GM23248 (cell line): Measurements from ENCODE around the gene STIM2. TPM values are rescaled to one million over a fixed set of nuclear protein-coding genes. Genes with fewer than 3 reads are reported as not detected.

Experiments used
- DNase-seq: peaks from one replicate; pipeline ENCODE4 v3.0.0-alpha.2; 2015
- H2AFZ ChIP-seq: fragments of 200-600 bp; sonication (generic); 2 replicates; pipeline ENCODE4 v1.6.1; 2016; ENCODE audit warnings: antibody characterized with exemption
- H3F3A ChIP-seq: fragments of 200-600 bp; sonication (generic); 2 replicates; pipeline ENCODE4 v1.6.1; 2016; ENCODE audit warnings: mild to moderate bottlenecking, antibody characterized with exemption, mixed run types; ENCODE audit not compliant: insufficient read depth
- H3K27ac ChIP-seq: fragments of 200-600 bp; sonication (generic); 2 replicates; pipeline ENCODE4 v1.5.1; 2016; ENCODE audit warnings: mild to moderate bottlenecking
- H3K27me3 ChIP-seq: fragments of 200-600 bp; sonication (generic); replicated peaks from 2 replicates; pipeline ENCODE4 v1.6.1; 2016; ENCODE audit warnings: mild to moderate bottlenecking; ENCODE audit not compliant: insufficient read depth
- H3K36me3 ChIP-seq: fragments of 200-600 bp; sonication (generic); 2 replicates; pipeline ENCODE4 v1.6.1; 2016; ENCODE audit warnings: low read depth, mild to moderate bottlenecking
- H3K4me1 ChIP-seq: fragments of 200-600 bp; sonication (generic); 2 replicates; pipeline ENCODE4 v1.6.1; 2016; ENCODE audit warnings: mild to moderate bottlenecking; ENCODE audit not compliant: insufficient read depth
- H3K4me2 ChIP-seq: fragments of 200-600 bp; sonication (generic); one replicate; pipeline ENCODE4 v1.6.1; 2016; ENCODE audit warnings: mild to moderate bottlenecking; ENCODE audit not compliant: unreplicated experiment
- H3K4me3 ChIP-seq: fragments of 200-600 bp; sonication (generic); 2 replicates; pipeline ENCODE4 v1.5.1; 2016; ENCODE audit warnings: mild to moderate bottlenecking
- H3K79me2 ChIP-seq: fragments of 200-600 bp; sonication (generic); 2 replicates; pipeline ENCODE4 v1.6.1; 2016; ENCODE audit warnings: mild to moderate bottlenecking; ENCODE audit not compliant: insufficient read depth
- H3K9ac ChIP-seq: fragments of 200-600 bp; sonication (generic); 2 replicates; pipeline ENCODE4 v1.6.1; 2016; ENCODE audit warnings: mild to moderate bottlenecking
- H3K9me2 ChIP-seq: fragments of 200-600 bp; sonication (generic); 2 replicates; pipeline ENCODE4 v1.6.1; 2016; ENCODE audit warnings: mixed run types, mild to moderate bottlenecking, moderate library complexity; ENCODE audit not compliant: insufficient read depth
- H3K9me3 ChIP-seq: fragments of 200-600 bp; sonication (generic); one replicate; pipeline ENCODE4 v1.6.1; 2017; ENCODE audit warnings: low read depth
- H4K20me1 ChIP-seq: fragments of 200-600 bp; sonication (generic); 2 replicates; pipeline ENCODE4 v1.6.0; 2016; ENCODE audit not compliant: insufficient read depth
- EZH2 ChIP-seq: fragments of 200-600 bp; sonication (generic); IDR thresholded peaks from 2 replicates; pipeline ENCODE4 v1.6.1; 2018; ENCODE audit warnings: antibody characterized with exemption, mild to moderate bottlenecking; ENCODE audit not compliant: insufficient read depth, poor library complexity, severe bottlenecking
- EZH2phosphoT487 ChIP-seq: fragments of 200-600 bp; sonication (generic); IDR thresholded peaks from 2 replicates; pipeline ENCODE4 v1.6.1; 2018; ENCODE audit warnings: antibody characterized with exemption, moderate library complexity, mild to moderate bottlenecking, low read depth; ENCODE audit not compliant: insufficient read depth
- WGBS, 2 experiments: methylation state at CpG; one replicate each; pipeline ENCODE4 v1.1.6; 2015 to 2017; ENCODE audit warnings: low lambda C conversion rate in 2 of 2, low coverage in 1 of 2; ENCODE audit errors: missing lambda C conversion rate in 2 of 2; 5-methylcytosine and 5-hydroxymethylcytosine counted together
- in situ Hi-C: fragments of 300-500 bp; cut with MboI; formaldehyde crosslinking; loops from 2 replicates; pipeline ENCODE4 v1.15.0; 2020
- polyA plus RNA-seq: library from polyadenylated mRNA; unstranded; fragments of >200 nt; fragmentation: Nextera tagmentation; extraction: Ambion mirVana; gene quantifications from 2 replicates; pipeline ENCODE4 v1.2.1, GENCODE V29; 2016
- total RNA-seq: library from RNA; depleted of rRNA; stranded (reverse); fragments of >200 nt; shearing (Covaris generic); gene quantifications from 2 replicates; pipeline ENCODE4 v1.2.3, GENCODE V29; 2014

The STIM2 gene
- total and polyA plus RNA-seq, 2 experiments from 2014 or later: 10.8 to 13.8 TPM

GRCh38 chr4:26930964-26931363, 70.3 kb downstream of the STIM2 start:
- in situ Hi-C loops: no loop called here
- no peaks in the 10 kb centered on the region for H3F3A ChIP-seq
- no peak overlapping the region for H3K4me2 ChIP-seq
- H3K27ac ChIP-seq: no peak overlapping the region
- no peaks in the 10 kb centered on the region for H3K36me3 ChIP-seq
- H3K27me3 ChIP-seq: no peaks in the 10 kb centered on the region
- no peaks in the 10 kb centered on the region for H3K9me3 ChIP-seq
- no peak overlapping the region for H3K4me3 ChIP-seq
- 0 out of 2 replicates have a peak, but pooled peaks cover 5% of the 10 kb centered on the region for H3K79me2 ChIP-seq
- TF ChIP-seq EZH2phosphoT487: no peak
- no peak for TF ChIP-seq EZH2
- H3K9ac ChIP-seq: no peak overlapping the region
- no peaks in the 10 kb centered on the region for H4K20me1 ChIP-seq
- H2AFZ ChIP-seq: no peak overlapping the region
- WGBS, 2 experiments: 96 to 100% methylated on average over 4 of the region's 4 CpGs
- no peaks in the 10 kb centered on the region for H3K4me1 ChIP-seq
- DNase-seq: no peak
- no peaks in the 10 kb centered on the region for H3K9me2 ChIP-seq

DNA sequence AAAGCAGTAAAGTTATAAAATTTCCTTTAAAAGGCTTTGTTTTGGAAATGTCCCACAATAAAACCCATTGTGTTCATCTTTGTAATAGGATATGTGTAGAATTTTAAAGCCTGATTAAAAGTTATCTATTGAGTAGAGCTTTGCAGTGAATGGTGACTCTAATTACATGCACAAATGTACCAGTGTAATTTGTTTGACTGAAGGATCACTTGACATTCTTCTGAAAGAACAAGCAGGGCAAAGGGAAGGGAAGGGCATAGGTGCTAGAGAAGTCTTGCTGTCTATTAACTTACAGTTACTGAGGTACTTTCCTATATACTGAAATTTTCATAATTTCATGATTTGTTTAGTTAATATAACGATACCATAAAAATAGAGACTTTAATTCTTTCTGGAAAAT, 70.8 kb downstream of the STIM2 start:
- no peak overlapping the region for H2AFZ ChIP-seq
- H3K36me3 ChIP-seq: no peaks in the 10 kb centered on the region
- H3K27ac ChIP-seq: no peak overlapping the region
- 0 out of 2 replicates have a peak, but pooled peaks cover 1% of the 10 kb centered on the region for H4K20me1 ChIP-seq
- TF ChIP-seq EZH2: no peak
- no peak for TF ChIP-seq EZH2phosphoT487
- WGBS, 2 experiments: 100% methylated on average over 1 of the region's 1 CpG
- H3K79me2 ChIP-seq: 0 out of 2 replicates have a peak, but pooled peaks cover 5% of the 10 kb centered on the region
- H3K4me3 ChIP-seq: no peak overlapping the region
- no peak for DNase-seq
- no peaks in the 10 kb centered on the region for H3K9me2 ChIP-seq
- H3K9me3 ChIP-seq: no peaks in the 10 kb centered on the region
- in situ Hi-C loops: no loop called here
- no peaks in the 10 kb centered on the region for H3K4me1 ChIP-seq
- H3F3A ChIP-seq: no peaks in the 10 kb centered on the region
- no peak overlapping the region for H3K9ac ChIP-seq
- H3K4me2 ChIP-seq: no peak overlapping the region
- H3K27me3 ChIP-seq: no peaks in the 10 kb centered on the region

DNA sequence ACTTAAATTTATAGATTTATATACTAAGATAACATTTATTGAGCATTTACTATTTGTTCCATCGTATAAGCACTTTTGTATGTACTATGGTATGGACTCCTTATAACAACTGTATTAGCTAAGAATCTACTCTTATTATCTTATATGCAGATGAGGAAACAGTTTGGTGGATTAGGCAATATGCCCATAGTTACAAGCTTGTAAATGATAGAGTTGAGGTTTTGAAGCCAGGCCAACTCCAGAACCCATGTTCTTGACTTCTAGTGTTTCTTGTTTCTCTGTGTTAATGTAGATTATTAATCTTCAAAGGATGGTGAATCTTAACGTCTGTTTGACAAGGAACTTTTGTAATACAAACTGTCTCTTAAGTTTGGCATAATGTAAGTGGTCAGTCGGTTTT, 71.3 kb downstream of the STIM2 start:
- no peak overlapping the region for H3K4me3 ChIP-seq
- 0 out of 2 replicates have a peak, but pooled peaks cover 5% of the 10 kb centered on the region for H3K79me2 ChIP-seq
- H3K27me3 ChIP-seq: no peaks in the 10 kb centered on the region
- H3F3A ChIP-seq: no peaks in the 10 kb centered on the region
- H3K9ac ChIP-seq: no peak overlapping the region
- H3K4me1 ChIP-seq: no peaks in the 10 kb centered on the region
- DNase-seq: no peak
- no peaks in the 10 kb centered on the region for H3K36me3 ChIP-seq
- WGBS, 2 experiments: 96 to 97% methylated on average over 3 of the region's 3 CpGs
- 0 out of 2 replicates have a peak, but pooled peaks cover 2% of the 10 kb centered on the region for H4K20me1 ChIP-seq
- H3K27ac ChIP-seq: no peak overlapping the region
- TF ChIP-seq EZH2 (no peak), EZH2phosphoT487 (no peak)
- H3K4me2 ChIP-seq: no peak overlapping the region
- H3K9me3 ChIP-seq: no peaks in the 10 kb centered on the region
- no peaks in the 10 kb centered on the region for H3K9me2 ChIP-seq
- H2AFZ ChIP-seq: no peak overlapping the region
- in situ Hi-C loops: no loop called here

DNA sequence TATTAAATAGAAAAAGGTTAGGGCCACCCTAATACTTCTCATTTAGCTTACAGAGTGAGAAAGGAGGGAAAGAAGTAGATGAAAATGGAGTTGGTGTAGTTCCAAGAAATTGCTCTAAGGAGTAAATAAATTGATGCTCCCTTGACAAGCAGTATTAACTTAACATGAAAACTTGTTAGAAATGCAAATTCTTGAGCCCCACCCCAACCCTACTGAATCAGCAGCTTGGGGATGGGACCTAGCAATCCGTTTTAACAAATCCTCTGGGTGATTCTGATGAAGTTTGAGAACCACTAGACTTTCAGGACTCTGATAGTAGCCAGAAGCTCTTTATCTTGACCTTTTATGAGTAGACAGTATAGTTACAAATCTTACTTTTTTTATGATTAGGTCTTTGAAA, 74.8 kb downstream of the STIM2 start:
- DNase-seq: no peak
- TF ChIP-seq EZH2 (no peak), EZH2phosphoT487 (no peak)
- Histone ChIP-seq H3K27ac (no peak overlapping the region), H4K20me1 (0 out of 2 replicates have a peak, but pooled peaks cover 2% of the 10 kb centered on the region), H3F3A (no peaks in the 10 kb centered on the region), H2AFZ (no peak overlapping the region), H3K27me3 (no peaks in the 10 kb centered on the region), H3K4me1 (no peaks in the 10 kb centered on the region), H3K9ac (no peak overlapping the region), H3K9me2 (no peaks in the 10 kb centered on the region), H3K4me2 (no peak overlapping the region), H3K9me3 (no peaks in the 10 kb centered on the region), H3K79me2 (0 out of 2 replicates have a peak, but pooled peaks cover 15% of the 10 kb centered on the region), H3K4me3 (no peak overlapping the region), H3K36me3 (no peaks in the 10 kb centered on the region)
- in situ Hi-C loops: no loop called here
- 88 to 100% methylated on average over 1 of the region's 1 CpG for WGBS, 2 experiments
